DND-41 (cell line): ENCODE measurements around the gene PTGFRN.
A peak's percentile ranks its signal among the peaks of the same experiment; 100 is the strongest.

Experiments used
- ATAC-seq: fragments of 200-7000 bp; cut with Tn5 transposase; 3 replicates; pipeline ENCODE4 v1.9.1; 2021; ENCODE audit warnings: low read depth; ENCODE audit not compliant: insufficient read depth
- DNase-seq: peaks from one replicate; pipeline ENCODE4 v3.0.0-alpha.2; 2020
- H2AFZ ChIP-seq: 2 replicates; pipeline ENCODE4 v1.6.0; 2012; ENCODE audit warnings: low read depth, low read length
- H3K27ac ChIP-seq: 2 replicates; pipeline ENCODE4 v1.5.1; 2012; ENCODE audit warnings: low read length, inconsistent platforms
- H3K27me3 ChIP-seq: fragments of 200-600 bp; sonication (generic); 2 replicates; pipeline ENCODE4 v1.6.0; 2012; ENCODE audit warnings: low read length, mild to moderate bottlenecking, inconsistent platforms; ENCODE audit not compliant: insufficient read depth, poor library complexity
- H3K36me3 ChIP-seq: 2 replicates; pipeline ENCODE4 v1.5.1; 2012; ENCODE audit warnings: low read length, inconsistent platforms; ENCODE audit not compliant: insufficient read depth
- H3K4me1 ChIP-seq: 2 replicates; pipeline ENCODE4 v1.5.1; 2012; ENCODE audit warnings: mild to moderate bottlenecking, low read length; ENCODE audit not compliant: insufficient read depth
- H3K4me2 ChIP-seq: 2 replicates; pipeline ENCODE4 v1.6.0; 2012; ENCODE audit warnings: mild to moderate bottlenecking, moderate library complexity, low read length, inconsistent platforms; ENCODE audit not compliant: insufficient read depth
- H3K4me3 ChIP-seq, 2 experiments: fragments of 200-600 bp in 1 of 2; shearing (Covaris generic) in 1 of 2; 2 replicates each; pipeline ENCODE4 v1.5.1; 2012 to 2016; ENCODE audit warnings: inconsistent platforms in 2 of 2, low read length in 2 of 2, mild to moderate bottlenecking in 2 of 2, low read depth in 1 of 2, moderate library complexity in 1 of 2
- H3K79me2 ChIP-seq: 2 replicates; pipeline ENCODE4 v1.6.0; 2012; ENCODE audit warnings: low read length, inconsistent platforms; ENCODE audit not compliant: insufficient read depth
- H3K9ac ChIP-seq: 2 replicates; pipeline ENCODE4 v1.6.0; 2012; ENCODE audit warnings: low read depth, mild to moderate bottlenecking, inconsistent platforms, low read length, moderate library complexity
- H3K9me3 ChIP-seq: 2 replicates; pipeline ENCODE4 v1.5.1; 2012; ENCODE audit warnings: low read length, moderate library complexity, mild to moderate bottlenecking, inconsistent platforms; ENCODE audit not compliant: insufficient read depth, severe bottlenecking
- H4K20me1 ChIP-seq: 2 replicates; pipeline ENCODE4 v1.6.0; 2012; ENCODE audit warnings: low read length; ENCODE audit not compliant: insufficient read depth
- CTCF ChIP-seq: IDR thresholded peaks from 2 replicates; pipeline ENCODE4 v1.5.1; 2012; ENCODE audit warnings: borderline replicate concordance, low read length, moderate library complexity, mild to moderate bottlenecking; ENCODE audit not compliant: poor library complexity, severe bottlenecking; ENCODE audit errors: extremely low read depth
- EZH2 ChIP-seq: IDR thresholded peaks from 3 replicates; pipeline ENCODE4 v1.6.1; 2012; ENCODE audit warnings: borderline replicate concordance, low read depth, mild to moderate bottlenecking, moderate library complexity, low read length, inconsistent platforms; ENCODE audit not compliant: severe bottlenecking

Gene PTGFRN

GRCh38 chr1:116918714-116919357 is 9.1 kb downstream of the PTGFRN start:
- no peak for TF ChIP-seq CTCF
- no peak for TF ChIP-seq EZH2
- H3K79me2 ChIP-seq, result no peaks in the 10 kb centered on the region
- H2AFZ ChIP-seq, result no peak overlapping the region
- DNase-seq (no peak), ATAC-seq (0 out of 3 replicates have a peak, but pooled peaks have one; percentile 22)
- no peak overlapping the region for H3K9ac ChIP-seq
- no peak overlapping the region for H3K27ac ChIP-seq
- no peaks in the 10 kb centered on the region for H3K9me3 ChIP-seq
- no peak overlapping the region for H3K4me3 ChIP-seq
- no peaks in the 10 kb centered on the region for H3K36me3 ChIP-seq
- H3K4me2 ChIP-seq, result no peak overlapping the region
- H3K27me3 ChIP-seq, result no peaks in the 10 kb centered on the region
- peaks cover 4% of the 10 kb centered on the region; the same call in 1 of the 2 replicates for H3K4me1 ChIP-seq
- no peaks in the 10 kb centered on the region for H4K20me1 ChIP-seq

GRCh38 chr1:116919802-116920201 is 10.1 kb downstream of the PTGFRN start:
- Histone ChIP-seq H3K9me3 (no peaks in the 10 kb centered on the region), H3K79me2 (no peaks in the 10 kb centered on the region), H3K4me1 (peaks cover 4% of the 10 kb centered on the region; the same call in 1 of the 2 replicates), H3K9ac (no peak overlapping the region), H2AFZ (no peak overlapping the region), H3K4me2 (no peak overlapping the region), H3K27me3 (no peaks in the 10 kb centered on the region), H4K20me1 (no peaks in the 10 kb centered on the region), H3K4me3 (no peak overlapping the region), H3K36me3 (no peaks in the 10 kb centered on the region), H3K27ac (no peak overlapping the region)
- peak; percentile 30 for TF ChIP-seq CTCF
- no peak for TF ChIP-seq EZH2
- ATAC-seq, result no peak; the same call in 2 of the 3 replicates
- DNase-seq, result no peak

GRCh38 chr1:116920211-116920610 is 10.5 kb downstream of the PTGFRN start:
- Histone ChIP-seq H4K20me1 (no peaks in the 10 kb centered on the region), H3K4me1 (peaks cover under 1% of the 10 kb centered on the region; the same call in 1 of the 2 replicates), H3K27ac (no peak overlapping the region), H3K4me2 (no peak overlapping the region), H3K9ac (no peak overlapping the region), H2AFZ (no peak overlapping the region), H3K27me3 (no peaks in the 10 kb centered on the region), H3K36me3 (no peaks in the 10 kb centered on the region), H3K79me2 (no peaks in the 10 kb centered on the region), H3K9me3 (no peaks in the 10 kb centered on the region), H3K4me3 (no peak overlapping the region)
- TF ChIP-seq CTCF, result no peak
- TF ChIP-seq EZH2, result no peak
- DNase-seq (no peak), ATAC-seq (no peak)
